Erythroblast (primary cell): ENCODE measurements around the gene TXNDC12.

Experiments used
- GATA1 ChIP-seq: IDR thresholded peaks from 2 replicates; pipeline ENCODE4 v1.6.1; 2011; ENCODE audit warnings: low read depth, mild to moderate bottlenecking, control low read depth, low read length, moderate library complexity
- POLR2A ChIP-seq: IDR thresholded peaks from 2 replicates; pipeline ENCODE4 v1.6.1; 2011; ENCODE audit warnings: mild to moderate bottlenecking, low read length

- TF ChIP-seq POLR2A (no peak), GATA1 (no peak)
Observed at GRCh38 chr1:52028328-52028727, 26.7 kb downstream of the TXNDC12 start.
